PC-9 (cell line): ENCODE measurements around the gene PBX3. TPM values are rescaled to one million over a fixed set of nuclear protein-coding genes. Genes with fewer than 3 reads are reported as not detected.

Experiments
- BruUV-seq: library from RNA; stranded (reverse); fragments of 400-500 nt; replicated peaks from 2 replicates; lab custom pipeline; 2021; lab: Mats Ljungman, UMichigan
- CTCF ChIA-PET: fragments of 300-600 bp; sonication (Branson Sonifier 250); formaldehyde crosslinking; loops from one replicate; lab custom pipeline; 2022; ENCODE audit warnings: antibody characterized with exemption; lab: Charles Lee
- POLR2A ChIA-PET: fragments of 300-600 bp; sonication (Branson Sonifier 250); formaldehyde crosslinking; loops from one replicate; lab custom pipeline; 2022; ENCODE audit warnings: antibody characterized with exemption; ENCODE audit not compliant: unreplicated experiment; lab: Charles Lee
- DNase-seq, 2 experiments: peaks; one replicate each; pipeline versions ENCODE4 v3.0.0 to v3.0.0-alpha.2; 2015 to 2022; ENCODE audit warnings: mixed read lengths in 1 of 2
- H2AFZ ChIP-seq: fragments of 200-600 bp; sonication (generic); 2 replicates; pipeline ENCODE4 v1.8.1; 2017; ENCODE audit warnings: antibody characterized with exemption
- H3F3A ChIP-seq: fragments of 200-600 bp; sonication (generic); 2 replicates; pipeline ENCODE4 v1.8.1; 2017; ENCODE audit warnings: antibody characterized with exemption, mild to moderate bottlenecking, low read depth; ENCODE audit not compliant: insufficient read depth
- H3K27ac ChIP-seq: fragments of 200-600 bp; sonication (generic); 2 replicates; pipeline ENCODE4 v1.6.1; 2016; ENCODE audit warnings: mixed run types
- H3K27me3 ChIP-seq: fragments of 200-600 bp; sonication (generic); 2 replicates; pipeline ENCODE4 v1.6.1; 2016; ENCODE audit warnings: low read depth, mixed run types; ENCODE audit not compliant: insufficient read depth
- H3K36me3 ChIP-seq: fragments of 200-600 bp; sonication (generic); 2 replicates; pipeline ENCODE4 v1.6.1; 2016; ENCODE audit warnings: low read depth, mixed run types
- H3K4me1 ChIP-seq: fragments of 200-600 bp; sonication (generic); replicated peaks from 2 replicates; pipeline ENCODE4 v1.6.1; 2016; ENCODE audit warnings: mixed run types; ENCODE audit not compliant: insufficient read depth
- H3K4me2 ChIP-seq: fragments of 200-600 bp; sonication (generic); 2 replicates; pipeline ENCODE4 v1.6.1; 2017; ENCODE audit warnings: mixed run types
- H3K4me3 ChIP-seq: fragments of 200-600 bp; sonication (generic); 2 replicates; pipeline ENCODE4 v1.6.1; 2016; ENCODE audit warnings: mixed run types
- H3K79me2 ChIP-seq: fragments of 200-600 bp; sonication (generic); 2 replicates; pipeline ENCODE4 v1.6.1; 2017; ENCODE audit warnings: low read depth, mixed run types
- H3K9me2 ChIP-seq: fragments of 200-600 bp; sonication (generic); 2 replicates; pipeline ENCODE4 v1.8.1; 2017; ENCODE audit warnings: mild to moderate bottlenecking; ENCODE audit not compliant: insufficient read depth
- H3K9me3 ChIP-seq: fragments of 200-600 bp; sonication (generic); 2 replicates; pipeline ENCODE4 v1.8.1; 2016; ENCODE audit warnings: low read depth; ENCODE audit not compliant: insufficient read depth
- H4K20me1 ChIP-seq: fragments of 200-600 bp; sonication (generic); 2 replicates; pipeline ENCODE4 v1.8.1; 2017; ENCODE audit not compliant: insufficient read depth
- EZH2 ChIP-seq: fragments of 200-600 bp; sonication (generic); IDR thresholded peaks from 2 replicates; pipeline ENCODE4 v1.8.0; 2017; ENCODE audit warnings: antibody characterized with exemption, low read depth
- intact Hi-C: fragments of 100-400 bp; cut with micrococcal nuclease; formaldehyde crosslinking; loops from one replicate; pipeline ENCODE4 v1.10.0; 2022; ENCODE audit not compliant: unreplicated experiment
- total RNA-seq: library from RNA; stranded (reverse); gene quantifications from 2 replicates; pipeline ENCODE4 v1.2.3, GENCODE V29; 2021
- TF ChIP-seq, protein P1 (sequence below): fragments of 200-600 bp; sonication (generic); conservative IDR thresholded peaks from 2 replicates; pipeline ENCODE4 v1.6.1; 2017; ENCODE audit warnings: mixed run types, antibody characterized with exemption, mild to moderate bottlenecking, moderate library complexity

Gene PBX3
- total RNA-seq, 1 experiment from 2014 or later: 18.3 TPM

DNA sequence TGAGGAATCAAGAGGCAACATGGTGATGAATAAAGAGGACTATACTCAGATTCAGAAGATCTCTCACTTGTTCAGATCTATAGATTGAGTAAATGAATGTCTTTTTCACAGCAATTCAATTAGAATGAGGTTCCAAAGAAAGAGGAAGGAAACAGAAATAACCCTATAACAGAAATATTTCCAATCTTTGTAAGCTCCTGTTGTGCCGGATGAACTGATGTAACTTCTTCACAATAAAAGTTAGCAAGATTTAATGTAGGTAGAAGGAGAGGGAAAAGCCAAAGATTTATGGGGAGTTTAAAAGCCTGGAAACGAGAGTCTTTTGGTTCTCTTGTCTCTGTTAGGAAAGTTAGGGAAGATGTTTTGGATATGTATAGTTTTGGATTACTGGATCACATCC is 92.1 kb downstream of the PBX3 start:
- ChIA-PET CTCF (no interaction called here), POLR2A (no interaction called here)
- Histone ChIP-seq H2AFZ (no peak overlapping the region), H3K27ac (no peak overlapping the region), H3K36me3 (no peaks in the 10 kb centered on the region), H4K20me1 (no peaks in the 10 kb centered on the region), H3K4me1 (no peaks in the 10 kb centered on the region), H3F3A (no peaks in the 10 kb centered on the region), H3K4me2 (no peak overlapping the region), H3K79me2 (no peaks in the 10 kb centered on the region), H3K9me2 (no peaks in the 10 kb centered on the region), H3K27me3 (no peaks in the 10 kb centered on the region), H3K9me3 (no peaks in the 10 kb centered on the region), H3K4me3 (no peak overlapping the region)
- no peak for DNase-seq
- no TSS peak for BruUV-seq
- intact Hi-C loops: no loop called here
- no peak for TF ChIP-seq EZH2
- TF ChIP-seq, protein P1, sequence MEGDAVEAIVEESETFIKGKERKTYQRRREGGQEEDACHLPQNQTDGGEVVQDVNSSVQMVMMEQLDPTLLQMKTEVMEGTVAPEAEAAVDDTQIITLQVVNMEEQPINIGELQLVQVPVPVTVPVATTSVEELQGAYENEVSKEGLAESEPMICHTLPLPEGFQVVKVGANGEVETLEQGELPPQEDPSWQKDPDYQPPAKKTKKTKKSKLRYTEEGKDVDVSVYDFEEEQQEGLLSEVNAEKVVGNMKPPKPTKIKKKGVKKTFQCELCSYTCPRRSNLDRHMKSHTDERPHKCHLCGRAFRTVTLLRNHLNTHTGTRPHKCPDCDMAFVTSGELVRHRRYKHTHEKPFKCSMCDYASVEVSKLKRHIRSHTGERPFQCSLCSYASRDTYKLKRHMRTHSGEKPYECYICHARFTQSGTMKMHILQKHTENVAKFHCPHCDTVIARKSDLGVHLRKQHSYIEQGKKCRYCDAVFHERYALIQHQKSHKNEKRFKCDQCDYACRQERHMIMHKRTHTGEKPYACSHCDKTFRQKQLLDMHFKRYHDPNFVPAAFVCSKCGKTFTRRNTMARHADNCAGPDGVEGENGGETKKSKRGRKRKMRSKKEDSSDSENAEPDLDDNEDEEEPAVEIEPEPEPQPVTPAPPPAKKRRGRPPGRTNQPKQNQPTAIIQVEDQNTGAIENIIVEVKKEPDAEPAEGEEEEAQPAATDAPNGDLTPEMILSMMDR: no peak

DNA sequence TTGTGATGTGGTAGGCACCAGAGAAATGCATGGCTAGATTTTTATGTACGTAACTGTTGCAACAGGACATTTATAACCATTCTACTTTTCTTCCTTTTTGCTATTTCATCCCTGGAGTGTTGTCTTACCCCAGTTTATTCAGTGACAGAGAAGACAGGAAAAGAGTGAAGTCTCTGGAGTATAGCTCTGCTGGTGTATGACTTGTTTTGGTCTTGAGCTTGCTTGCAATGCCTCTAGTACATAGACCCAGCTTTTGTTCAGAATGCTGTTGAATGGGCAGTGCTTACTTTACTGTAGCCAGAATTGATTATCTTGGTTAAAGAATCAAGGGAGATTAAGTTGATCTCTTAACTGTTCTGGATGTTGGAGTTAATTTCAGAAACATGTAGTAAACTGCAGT is 94.3 kb downstream of the PBX3 start:
- no peak for DNase-seq
- TF ChIP-seq, protein P1: no peak
- no peak for TF ChIP-seq EZH2
- H3F3A ChIP-seq: no peaks in the 10 kb centered on the region
- no peak overlapping the region for H3K27ac ChIP-seq
- H3K27me3 ChIP-seq: no peaks in the 10 kb centered on the region
- no peaks in the 10 kb centered on the region for H3K79me2 ChIP-seq
- H3K9me2 ChIP-seq: no peaks in the 10 kb centered on the region
- no peak overlapping the region for H3K4me3 ChIP-seq
- no peak overlapping the region for H3K4me2 ChIP-seq
- intact Hi-C loops: no loop called here
- H4K20me1 ChIP-seq: no peaks in the 10 kb centered on the region
- H3K36me3 ChIP-seq: no peaks in the 10 kb centered on the region
- no peak overlapping the region for H2AFZ ChIP-seq
- no peaks in the 10 kb centered on the region for H3K4me1 ChIP-seq
- POLR2A ChIA-PET: no interaction called here
- CTCF ChIA-PET: no interaction called here
- BruUV-seq: no TSS peak
- no peaks in the 10 kb centered on the region for H3K9me3 ChIP-seq

DNA sequence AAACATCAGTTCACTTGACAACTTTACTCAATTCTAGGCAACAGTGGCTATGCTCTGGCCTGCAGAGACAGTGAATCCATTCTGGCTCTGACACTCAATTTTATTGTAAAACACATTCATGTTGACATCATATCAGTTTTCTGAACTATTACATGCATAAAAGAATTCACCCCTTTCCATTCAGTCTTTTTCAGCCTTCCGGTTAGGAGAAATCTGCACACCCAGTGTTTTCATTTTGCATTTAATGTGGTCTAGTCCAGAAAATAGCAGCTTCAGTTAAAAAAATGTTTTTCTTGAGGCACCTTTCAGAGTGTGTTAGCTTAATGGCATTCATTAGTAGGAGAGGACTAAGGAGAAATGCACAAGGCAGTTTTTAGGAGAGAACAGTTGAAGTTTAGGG is 95.1 kb downstream of the PBX3 start:
- Histone ChIP-seq H3K9me2 (no peaks in the 10 kb centered on the region; the same call in 1 of the 2 replicates), H3K36me3 (no peaks in the 10 kb centered on the region), H2AFZ (no peak overlapping the region), H3K4me3 (no peak overlapping the region), H3K4me1 (no peaks in the 10 kb centered on the region), H3F3A (no peaks in the 10 kb centered on the region), H3K9me3 (no peaks in the 10 kb centered on the region), H4K20me1 (no peaks in the 10 kb centered on the region), H3K27ac (no peak overlapping the region), H3K79me2 (no peaks in the 10 kb centered on the region), H3K27me3 (no peaks in the 10 kb centered on the region), H3K4me2 (no peak overlapping the region)
- no TSS peak for BruUV-seq
- no peak for DNase-seq
- intact Hi-C loops: no loop called here
- ChIA-PET POLR2A (no interaction called here), CTCF (no interaction called here)
- no peak for TF ChIP-seq EZH2
- TF ChIP-seq, protein P1: no peak
